LNCaP clone FGC (cell line): ENCODE results near the gene CNOT6.
"Not testable (repeated sequence)": the region's sequence is repeated elsewhere in the genome, so short reads cannot be mapped to it uniquely, and the experiment has no call there.

ENCODE experiments used
- DNase-seq: peaks from one replicate; pipeline ENCODE4 v3.0.0-alpha.2; 2011; ENCODE audit warnings: low read depth
- H3K4me3 ChIP-seq: 2 replicates; pipeline ENCODE4 v1.5.1; 2011; ENCODE audit warnings: mild to moderate bottlenecking, low read depth, low read length, control low read depth
- CTCF ChIP-seq: IDR thresholded peaks from 2 replicates; pipeline ENCODE4 v1.5.1; 2012; ENCODE audit warnings: mild to moderate bottlenecking; ENCODE audit not compliant: control insufficient read depth, insufficient read depth; ENCODE audit errors: extremely low read depth

Gene CNOT6

GRCh38 chr5:180498378-180498777 lies 4.2 kb downstream of the CNOT6 start:
- no peak overlapping the region for H3K4me3 ChIP-seq
- no peak for TF ChIP-seq CTCF
- DNase-seq, result no peak

GRCh38 chr5:180499684-180500083 lies 5.5 kb downstream of the CNOT6 start:
- no peak for TF ChIP-seq CTCF
- no peak for DNase-seq
- no peak overlapping the region for H3K4me3 ChIP-seq

- not testable (repeated sequence) for DNase-seq, H3K4me3 ChIP-seq
These were observed 6.1 kb downstream of the CNOT6 start for GRCh38 chr5:180500300-180500699.

- no peak overlapping the region for H3K4me3 ChIP-seq
- no peak for DNase-seq
- no peak for TF ChIP-seq CTCF
These were observed 13.5 kb downstream of the CNOT6 start for GRCh38 chr5:180507661-180508060.

- TF ChIP-seq CTCF, result no peak
- H3K4me3 ChIP-seq, result no peak overlapping the region
- DNase-seq, result no peak
These were observed 21.1 kb downstream of the CNOT6 start for GRCh38 chr5:180515294-180515693.

- not testable (repeated sequence) for DNase-seq, H3K4me3 ChIP-seq
These were observed 21.8 kb downstream of the CNOT6 start for GRCh38 chr5:180515974-180516373.

GRCh38 chr5:180516440-180516839 lies 22.3 kb downstream of the CNOT6 start:
- no peak for TF ChIP-seq CTCF
- DNase-seq, result no peak
- no peak overlapping the region for H3K4me3 ChIP-seq

- DNase-seq, result no peak
- no peak overlapping the region for H3K4me3 ChIP-seq
- no peak for TF ChIP-seq CTCF
These were observed 24.9 kb downstream of the CNOT6 start for GRCh38 chr5:180519098-180519497.
